Lower lobe of right lung (tissue), 2 donors: ENCODE measurements around the gene TIGD1. TPM values are rescaled to one million over a fixed set of nuclear protein-coding genes. Genes with fewer than 3 reads are reported as not detected.
A peak's percentile ranks its signal among the peaks of the same experiment; 100 is the strongest.

Experiments
- ATAC-seq, 2 donors: fragments of 200-7000 bp; cut with Tn5 transposase; one replicate each; pipeline ENCODE4 v1.9.1; 2020 to 2022; ENCODE audit warnings: mild to moderate bottlenecking in 2 of 2, moderate library complexity in 2 of 2
- DNase-seq: peaks from one replicate; pipeline ENCODE4 v3.0.0-alpha.2; 2020
- H3K27ac ChIP-seq: fragments of 200-600 bp; one replicate; pipeline ENCODE4 v1.8.0; 2022
- H3K27me3 ChIP-seq: fragments of 200-600 bp; one replicate; pipeline ENCODE4 v1.8.0; 2022; ENCODE audit warnings: low read depth
- H3K36me3 ChIP-seq: fragments of 200-600 bp; one replicate; pipeline ENCODE4 v1.8.0; 2022; ENCODE audit warnings: mild to moderate bottlenecking
- H3K4me1 ChIP-seq: fragments of 200-600 bp; one replicate; pipeline ENCODE4 v1.8.0; 2022
- H3K4me3 ChIP-seq: fragments of 200-600 bp; one replicate; pipeline ENCODE4 v1.8.0; 2022; ENCODE audit warnings: mild to moderate bottlenecking
- H3K9me3 ChIP-seq: fragments of 200-600 bp; one replicate; pipeline ENCODE4 v1.8.0; 2022
- CTCF ChIP-seq: fragments of 200-600 bp; IDR thresholded peaks from one replicate; pipeline ENCODE4 v1.8.0; 2022; ENCODE audit warnings: antibody characterized with exemption, mild to moderate bottlenecking
- intact Hi-C: fragments of 100-400 bp; cut with DNase I; formaldehyde crosslinking; loops from one replicate; pipeline ENCODE4 v1.11.0; 2022
- total RNA-seq: library from RNA; stranded (reverse); fragmentation: NEBNext Ultra II Directional; extraction: Animal tissue kit (Norgen Biotek cat#: 25700); gene quantifications from one replicate; pipeline ENCODE4 v1.2.1, GENCODE V29; 2021
- donor health status: DM: no; HTN: yes; CAD: no; lungs with severe emphysema.

The TIGD1 gene
- total RNA-seq, 1 donor from 2014 or later, result 3.7 TPM

GRCh38 chr2:232523682-232524597, 26.4 kb downstream of the TIGD1 start:
- no peak overlapping the region for H3K27ac ChIP-seq
- H3K27me3 ChIP-seq, result peaks cover 83% of the 10 kb centered on the region

DNA sequence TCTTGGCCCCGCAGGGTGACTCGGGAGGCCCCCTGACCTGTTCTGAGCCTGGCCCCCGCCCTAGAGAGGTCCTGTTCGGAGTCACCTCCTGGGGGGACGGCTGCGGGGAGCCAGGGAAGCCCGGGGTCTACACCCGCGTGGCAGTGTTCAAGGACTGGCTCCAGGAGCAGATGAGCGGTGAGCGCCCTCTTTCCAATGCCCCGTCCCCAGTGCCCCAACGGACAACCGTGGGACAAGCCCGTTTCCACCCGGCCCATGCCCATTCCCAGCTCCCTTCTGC, 27.0 kb downstream of the TIGD1 start:
- no peak for TF ChIP-seq CTCF
- DNase-seq (no peak), ATAC-seq (no peak)
- intact Hi-C loops, result no loop called here
- no peak overlapping the region for H3K27ac ChIP-seq
- H3K36me3 ChIP-seq, result no peaks in the 10 kb centered on the region
- H3K9me3 ChIP-seq, result no peaks in the 10 kb centered on the region
- peaks cover 86% of the 10 kb centered on the region for H3K27me3 ChIP-seq
- peaks cover 23% of the 10 kb centered on the region for H3K4me1 ChIP-seq
- no peak overlapping the region for H3K4me3 ChIP-seq

More at GRCh38 chr2:232523682-232524597, 26.4 kb downstream of the TIGD1 start:
- Histone ChIP-seq H3K4me3 (peak overlapping the region; percentile 25), H3K9me3 (no peaks in the 10 kb centered on the region), H3K36me3 (no peaks in the 10 kb centered on the region), H3K4me1 (peaks cover 23% of the 10 kb centered on the region)
- intact Hi-C loops, result no loop called here
- no peak for ATAC-seq
- no peak for TF ChIP-seq CTCF
- DNase-seq, result no peak

DNA sequence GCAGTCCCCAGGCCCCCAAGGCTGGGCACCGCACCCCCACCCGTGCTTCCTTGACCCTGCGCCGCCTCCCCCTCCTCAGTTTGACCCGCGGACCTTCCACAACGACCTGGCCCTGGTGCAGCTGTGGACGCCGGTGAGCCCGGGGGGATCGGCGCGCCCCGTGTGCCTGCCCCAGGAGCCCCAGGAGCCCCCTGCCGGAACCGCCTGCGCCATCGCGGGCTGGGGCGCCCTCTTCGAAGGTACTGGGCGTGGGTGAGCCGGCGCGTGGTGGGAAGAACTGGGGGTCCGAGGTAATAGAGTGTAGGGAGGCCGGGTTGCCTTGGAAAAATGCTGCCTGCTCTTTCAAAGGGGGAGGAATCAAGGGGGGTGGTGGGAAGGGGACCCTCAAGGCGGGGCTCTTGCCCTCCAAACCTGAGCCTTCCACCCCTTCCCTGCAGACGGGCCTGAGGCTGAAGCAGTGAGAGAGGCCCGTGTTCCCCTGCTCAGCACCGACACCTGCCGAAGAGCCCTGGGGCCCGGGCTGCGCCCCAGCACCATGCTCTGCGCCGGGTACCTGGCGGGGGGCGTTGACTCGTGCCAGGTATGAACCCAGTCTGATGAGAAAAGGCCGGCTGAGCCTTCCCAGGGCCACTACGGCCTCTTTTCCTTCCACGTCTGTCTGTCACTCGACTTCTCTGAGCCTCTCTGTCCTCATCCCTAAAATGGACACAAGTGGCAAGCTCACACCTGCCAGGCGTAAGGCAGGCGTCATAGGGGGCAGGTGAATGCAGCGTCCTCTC, 27.5 kb downstream of the TIGD1 start:
- no peak for TF ChIP-seq CTCF
- Histone ChIP-seq H3K27ac (no peak overlapping the region), H3K4me1 (peaks cover 23% of the 10 kb centered on the region), H3K36me3 (no peaks in the 10 kb centered on the region), H3K4me3 (peak overlapping the region; percentile 20), H3K27me3 (peaks cover 82% of the 10 kb centered on the region), H3K9me3 (no peaks in the 10 kb centered on the region)
- DNase-seq, result no peak
- no peak for ATAC-seq
- intact Hi-C loops, result no loop called here

DNA sequence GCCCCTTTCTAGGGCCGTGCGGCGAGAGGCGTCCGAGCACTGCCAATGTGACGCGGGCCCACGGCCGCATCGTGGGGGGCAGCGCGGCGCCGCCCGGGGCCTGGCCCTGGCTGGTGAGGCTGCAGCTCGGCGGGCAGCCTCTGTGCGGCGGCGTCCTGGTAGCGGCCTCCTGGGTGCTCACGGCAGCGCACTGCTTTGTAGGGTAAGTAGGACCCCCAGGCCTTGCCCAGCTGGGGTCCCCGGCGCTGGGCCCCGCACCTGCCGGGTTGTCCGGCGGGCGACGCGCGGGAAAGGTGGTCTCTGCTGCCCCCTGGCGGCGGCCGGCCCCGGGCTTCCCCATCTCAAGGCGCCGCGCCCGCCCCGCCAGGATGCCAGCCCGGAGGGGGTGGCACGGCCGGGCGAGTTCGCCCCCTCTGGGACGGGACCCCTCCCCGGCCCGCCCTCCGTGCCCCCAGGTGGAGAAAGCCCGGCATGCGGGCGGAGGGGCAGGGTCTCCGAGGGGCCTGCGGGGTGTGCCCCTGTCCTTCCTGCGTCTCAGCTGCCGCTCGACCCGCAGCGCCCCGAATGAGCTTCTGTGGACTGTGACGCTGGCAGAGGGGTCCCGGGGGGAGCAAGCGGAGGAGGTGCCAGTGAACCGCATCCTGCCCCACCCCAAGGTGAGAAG, 28.3 kb downstream of the TIGD1 start:
- Histone ChIP-seq H3K4me1 (peaks cover 23% of the 10 kb centered on the region), H3K27ac (no peak overlapping the region), H3K27me3 (peaks cover 78% of the 10 kb centered on the region), H3K4me3 (peak overlapping the region; percentile 20), H3K36me3 (no peaks in the 10 kb centered on the region), H3K9me3 (no peaks in the 10 kb centered on the region)
- peak; percentile 91 for TF ChIP-seq CTCF
- intact Hi-C loops, result no loop called here
- DNase-seq (peak; percentile 72), ATAC-seq (peak; percentile 64 to 73)

GRCh38 chr2:232521098-232521497, 29.3 kb downstream of the TIGD1 start:
- Histone ChIP-seq H3K27ac (no peak overlapping the region), H3K9me3 (no peaks in the 10 kb centered on the region), H3K4me1 (peaks cover 23% of the 10 kb centered on the region), H3K4me3 (no peak overlapping the region), H3K27me3 (peaks cover 69% of the 10 kb centered on the region), H3K36me3 (no peaks in the 10 kb centered on the region)
- intact Hi-C loops, result no loop called here
- DNase-seq (no peak), ATAC-seq (no peak)
- no peak for TF ChIP-seq CTCF
